ENCODE measurements around the gene PAQR5.
"Not testable (repeated sequence)": the region's sequence is repeated elsewhere in the genome, so short reads cannot be mapped to it uniquely, and the experiment has no call there.

The PAQR5 gene

DNA sequence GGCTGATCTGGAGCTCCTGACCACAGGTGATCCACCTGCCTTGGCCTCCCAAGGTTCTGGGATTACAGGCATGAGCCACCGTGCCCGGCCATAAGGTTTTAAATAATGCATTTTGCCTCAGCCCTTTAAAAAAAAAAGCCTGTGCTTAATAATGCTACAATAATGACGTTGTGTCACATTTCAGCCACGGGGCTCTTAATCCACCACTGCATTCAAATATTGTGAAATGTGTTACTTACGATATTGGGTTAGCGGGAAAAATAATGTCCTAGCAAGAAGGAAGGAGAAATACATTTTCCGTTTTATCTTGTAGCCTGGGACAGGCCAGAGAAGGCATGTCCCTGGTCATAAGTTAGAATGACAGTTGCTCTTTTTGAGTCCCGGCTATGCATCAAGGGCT, 17.6 kb downstream of the PAQR5 start:
- no peak for DNase-seq (ENCODE audit: low spot score)

DNA sequence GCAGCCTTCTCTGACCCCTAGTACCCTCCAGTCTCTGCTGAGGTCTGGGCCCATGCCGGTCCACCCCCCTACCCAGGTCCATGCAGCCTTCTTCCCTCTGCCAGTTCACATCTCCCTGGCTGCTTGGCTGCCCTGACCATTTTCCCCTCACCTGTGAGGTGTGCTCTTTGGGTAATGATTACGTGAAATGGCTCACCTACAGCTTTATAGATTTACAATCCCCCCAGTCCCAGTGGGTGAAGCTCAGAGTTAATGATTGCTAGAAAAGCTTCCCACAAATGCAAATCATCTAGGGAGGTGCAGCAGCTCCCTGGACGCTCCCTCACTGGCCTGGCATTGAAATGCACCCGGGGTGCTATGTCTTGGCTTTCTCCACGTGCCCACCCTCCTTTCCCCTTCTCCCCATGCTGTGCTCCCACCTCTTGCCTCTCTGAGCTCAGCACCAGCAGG, 18.7 kb downstream of the PAQR5 start:
- no peak for DNase-seq (ENCODE audit: low spot score)

DNA sequence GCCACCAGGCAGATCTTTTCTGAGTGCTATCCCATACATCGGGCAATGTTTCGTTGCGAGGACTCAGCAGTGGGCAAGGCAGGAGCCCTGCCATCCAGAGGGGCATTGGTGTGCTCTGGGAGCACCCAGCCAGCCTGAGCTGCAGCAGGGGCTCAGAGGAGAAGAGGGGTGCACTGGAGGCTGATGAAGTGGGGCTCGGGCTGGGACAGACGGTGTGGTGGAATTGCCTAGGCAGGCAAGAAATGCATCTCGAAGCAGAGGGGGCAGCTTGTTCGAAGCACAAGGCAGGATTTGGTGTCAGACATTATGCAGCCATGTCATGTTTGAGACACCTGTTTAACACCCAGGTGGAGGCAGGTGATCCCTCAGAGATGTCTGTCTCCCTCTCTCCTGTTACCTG, 19.3 kb downstream of the PAQR5 start:
- DNase-seq (ENCODE audit: low spot score), result no peak

DNA sequence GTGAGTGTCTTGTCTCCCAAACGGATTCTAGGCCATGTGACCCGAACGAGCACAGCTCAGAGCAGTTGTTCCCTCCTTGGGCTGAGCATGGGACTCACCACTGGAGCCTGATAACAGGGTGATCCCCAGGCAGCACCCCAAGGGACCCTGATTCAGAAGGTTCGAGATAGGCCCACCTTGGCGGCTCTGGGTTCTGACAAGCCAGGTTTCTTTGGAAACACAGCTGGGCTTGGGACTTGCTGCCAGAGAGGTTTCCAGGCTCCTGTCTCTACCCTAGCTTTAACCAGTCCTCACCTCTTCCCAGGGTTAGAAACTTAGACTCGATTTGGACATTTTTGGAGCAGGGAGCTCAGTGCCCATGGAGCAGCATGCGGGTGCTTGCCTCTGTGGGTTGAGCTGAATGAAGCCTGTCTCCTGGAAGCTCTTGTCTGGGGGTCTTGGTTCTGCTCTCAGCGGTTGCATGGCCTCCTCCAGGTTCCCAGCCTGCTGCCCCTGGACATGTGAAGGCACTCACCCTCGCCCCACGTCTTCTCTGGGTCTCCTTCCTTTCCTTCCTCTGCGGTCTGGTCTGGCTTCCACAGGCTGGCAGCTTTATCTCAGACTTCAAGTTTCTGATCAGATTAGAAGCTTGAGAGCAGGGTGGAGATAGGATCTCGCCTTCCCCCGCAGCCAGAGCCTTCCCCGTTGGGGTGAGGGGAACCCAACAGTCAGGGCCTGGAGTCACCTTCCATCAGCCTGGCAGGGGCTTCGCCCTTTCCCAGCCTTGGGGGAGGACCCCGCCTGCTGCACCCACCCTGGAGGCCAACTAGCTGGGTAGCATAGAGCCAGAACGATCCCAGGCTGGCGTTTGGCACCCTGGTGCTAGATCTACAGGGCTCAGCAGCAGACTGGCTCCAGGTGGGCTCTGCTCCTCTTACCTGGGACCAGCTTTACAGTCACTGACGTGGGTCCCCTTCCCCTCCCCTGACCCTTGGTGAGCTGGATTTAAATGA, 21.0 kb downstream of the PAQR5 start:
- no peak for DNase-seq (ENCODE audit: low spot score)

DNA sequence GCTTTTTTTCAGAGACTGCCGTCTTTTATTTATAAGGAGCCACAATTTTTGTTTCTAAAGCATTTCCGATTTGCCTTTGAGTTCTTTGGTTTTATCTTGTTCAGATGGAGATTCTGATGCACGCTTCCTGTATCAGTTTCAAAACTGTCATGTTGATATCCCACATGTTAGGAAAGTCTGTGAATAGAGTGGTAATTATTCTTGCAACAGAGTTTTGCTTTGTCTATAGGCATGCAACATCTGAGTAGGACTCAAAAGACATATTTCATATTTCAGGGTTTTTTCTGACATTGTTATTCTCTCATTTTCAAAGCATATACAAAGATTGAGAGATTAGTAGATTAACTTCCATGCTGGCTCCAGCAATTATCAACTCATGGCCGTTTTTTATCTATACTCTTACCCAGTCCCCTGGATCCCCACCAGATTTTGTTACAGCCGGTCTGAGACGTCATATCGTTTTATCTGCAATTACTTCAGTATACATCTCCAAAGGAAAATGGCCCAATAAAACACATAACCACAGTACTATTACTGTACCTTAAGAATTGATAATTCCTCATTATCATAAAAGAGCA, 22.4 kb downstream of the PAQR5 start:
- no peak for DNase-seq (ENCODE audit: low spot score)

DNA sequence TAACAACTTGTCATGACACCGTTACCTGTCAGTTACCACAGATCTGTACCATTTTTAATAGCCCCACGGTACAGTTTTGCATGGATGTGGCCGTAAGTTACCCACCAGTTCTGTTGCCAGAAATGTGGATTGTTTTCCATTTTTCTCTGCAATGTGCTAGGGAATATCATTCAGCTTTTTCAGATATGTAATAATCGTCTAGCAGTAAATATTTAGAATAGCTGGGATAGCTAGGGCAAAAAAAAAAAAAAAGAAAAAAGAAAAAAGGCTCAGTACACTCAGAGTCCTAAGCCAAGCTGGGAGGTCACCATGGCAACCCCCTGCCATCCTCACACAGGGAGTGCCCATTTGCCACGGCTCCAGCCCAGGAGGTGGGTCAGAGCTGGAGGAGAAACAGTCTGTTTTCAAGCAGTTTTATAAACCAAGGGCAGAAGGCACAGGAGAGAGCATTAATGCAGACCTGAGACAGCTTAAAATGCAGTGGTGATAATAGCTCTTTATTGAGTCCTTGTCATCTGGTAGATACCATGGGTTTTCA, 25.2 kb downstream of the PAQR5 start:
- DNase-seq (ENCODE audit: low spot score), result no peak

DNA sequence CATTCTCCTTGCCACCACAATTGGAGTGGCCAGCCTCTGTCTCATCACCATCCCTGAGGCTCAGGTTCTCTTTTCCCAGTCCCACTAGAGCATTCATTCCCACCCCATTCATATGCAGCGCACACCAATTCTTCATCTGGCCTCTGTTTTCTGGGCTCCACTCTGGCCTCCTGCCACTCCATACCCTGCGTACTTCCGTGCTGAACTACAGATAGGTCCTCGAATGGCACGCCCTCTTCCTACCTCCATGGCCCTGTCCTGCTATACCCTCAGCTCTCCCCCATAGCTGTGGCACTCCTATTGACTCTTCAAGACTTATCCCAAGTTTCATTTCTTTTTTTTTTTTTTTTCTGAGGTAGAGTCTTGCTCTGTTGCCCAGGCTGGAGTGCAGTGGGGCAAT, 25.9 kb downstream of the PAQR5 start:
- DNase-seq (ENCODE audit: low spot score), result no peak

DNA sequence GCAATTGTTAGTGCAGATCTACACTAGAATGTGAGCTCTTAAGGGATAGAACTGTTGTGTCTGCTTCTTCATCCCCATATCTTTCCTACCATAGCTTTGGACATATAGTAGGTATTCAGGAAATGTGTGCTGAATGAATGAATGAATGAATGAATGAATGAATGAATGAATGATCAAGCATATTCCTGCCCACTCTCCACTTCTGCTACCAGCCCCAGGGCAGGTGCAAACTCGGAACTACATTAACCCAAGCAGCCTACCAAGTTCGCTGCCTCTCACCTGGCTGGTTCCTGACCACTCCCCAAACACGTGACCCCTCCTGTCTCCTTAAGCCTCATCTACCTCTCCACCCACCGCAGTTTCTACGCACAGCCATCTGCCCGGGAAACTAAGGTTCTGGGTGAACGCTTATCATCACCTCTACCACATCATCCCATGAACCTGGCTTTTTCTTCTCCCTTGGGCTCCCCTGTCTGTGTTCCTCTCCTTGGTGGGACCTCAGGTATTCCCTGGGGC, 26.8 kb downstream of the PAQR5 start:
- DNase-seq (ENCODE audit: low spot score), result no peak

DNA sequence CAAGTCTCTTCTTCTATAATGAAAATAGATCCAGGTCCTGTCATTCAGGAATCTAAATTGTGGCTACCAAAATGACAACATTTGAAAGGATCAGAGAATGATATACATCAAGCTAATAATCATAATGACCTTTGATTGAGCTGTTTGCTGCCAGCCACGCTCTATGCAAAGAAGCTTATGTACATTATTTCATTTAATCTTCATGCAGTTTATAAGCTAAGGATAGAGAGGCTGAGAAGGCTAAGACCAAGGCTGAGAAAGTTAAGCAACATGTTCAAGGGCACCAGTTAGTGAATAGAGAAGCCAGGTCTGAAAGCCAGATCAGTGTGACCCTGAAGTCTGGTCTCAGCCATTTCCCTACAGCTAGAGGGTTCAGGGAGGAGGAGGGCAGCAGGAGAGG, 29.4 kb downstream of the PAQR5 start:
- DNase-seq (ENCODE audit: low spot score), result no peak

GRCh38 chr15:69328739-69329138, 30.0 kb downstream of the PAQR5 start:
- no peak for DNase-seq (ENCODE audit: low spot score)

DNA sequence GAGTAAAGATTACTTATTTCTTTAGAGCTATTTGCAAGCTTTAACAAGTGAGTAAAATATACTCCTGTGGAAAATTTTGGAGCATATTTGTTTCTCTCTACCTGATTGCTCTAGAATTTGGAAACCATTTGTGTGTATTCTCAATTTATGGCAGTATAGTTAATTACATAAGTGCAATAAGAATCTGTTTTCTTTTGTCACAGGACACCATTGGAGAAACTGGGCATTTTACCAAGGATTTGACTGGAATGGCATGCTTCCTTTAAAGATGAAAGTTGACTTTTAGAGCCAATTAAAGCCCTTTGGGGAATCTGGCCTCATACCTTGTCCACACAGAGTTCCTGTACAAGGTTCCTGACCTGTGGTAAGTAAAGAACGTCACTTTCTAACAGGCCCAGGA, 38.4 kb downstream of the PAQR5 start:
- no peak for DNase-seq (ENCODE audit: low spot score)

- no peak for DNase-seq (ENCODE audit: low spot score)
Observed at GRCh38 chr15:69338535-69339213, 40.0 kb downstream of the PAQR5 start.

DNA sequence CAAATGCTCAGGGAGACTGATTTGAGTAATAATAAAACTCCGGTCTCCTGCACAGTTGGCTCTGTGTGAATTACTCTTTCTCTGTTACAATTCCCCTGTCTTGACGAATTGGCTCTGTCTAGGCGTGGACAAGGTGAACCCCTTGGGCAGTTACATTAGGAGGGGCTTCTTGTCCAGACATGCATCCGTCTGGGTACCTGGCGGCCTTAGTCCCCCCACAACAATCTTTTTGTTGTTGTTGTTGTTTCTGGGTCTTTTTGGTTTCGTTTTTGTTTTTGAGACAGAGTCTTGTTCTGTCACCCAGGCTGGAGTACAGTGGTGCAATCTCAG, 40.5 kb downstream of the PAQR5 start:
- DNase-seq (ENCODE audit: low spot score), result not testable (repeated sequence)

DNA sequence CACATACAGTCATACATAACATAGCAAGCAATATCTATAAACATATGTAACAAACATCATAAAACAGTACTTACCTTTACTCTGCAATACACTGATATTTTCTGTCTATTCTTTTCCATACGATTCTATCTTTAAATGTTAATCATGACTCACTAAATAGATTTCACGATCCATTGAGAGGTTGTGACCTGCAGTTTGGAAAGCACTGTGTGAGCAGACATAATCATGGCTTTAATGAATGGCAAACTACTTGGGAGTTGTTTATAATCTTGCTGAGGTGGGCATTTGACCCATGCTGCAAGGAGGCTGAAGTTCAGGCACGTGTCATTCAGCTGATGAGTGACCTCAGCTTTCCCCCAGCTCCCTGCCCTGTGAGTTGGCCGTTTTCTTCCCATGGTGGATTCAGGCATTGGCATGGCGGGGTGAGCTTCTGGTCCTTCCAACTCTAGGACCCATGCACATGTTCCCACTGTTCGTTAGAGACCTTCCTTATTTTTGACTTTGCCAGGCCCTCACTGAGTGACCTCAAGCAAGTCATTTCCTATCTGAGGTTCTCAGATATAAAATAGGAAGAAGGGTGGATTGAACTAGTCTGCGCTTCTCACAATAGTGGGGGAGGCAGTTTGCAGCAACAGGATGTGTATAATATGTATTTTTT, 41.7 kb downstream of the PAQR5 start:
- DNase-seq (ENCODE audit: low spot score), result no peak

DNA sequence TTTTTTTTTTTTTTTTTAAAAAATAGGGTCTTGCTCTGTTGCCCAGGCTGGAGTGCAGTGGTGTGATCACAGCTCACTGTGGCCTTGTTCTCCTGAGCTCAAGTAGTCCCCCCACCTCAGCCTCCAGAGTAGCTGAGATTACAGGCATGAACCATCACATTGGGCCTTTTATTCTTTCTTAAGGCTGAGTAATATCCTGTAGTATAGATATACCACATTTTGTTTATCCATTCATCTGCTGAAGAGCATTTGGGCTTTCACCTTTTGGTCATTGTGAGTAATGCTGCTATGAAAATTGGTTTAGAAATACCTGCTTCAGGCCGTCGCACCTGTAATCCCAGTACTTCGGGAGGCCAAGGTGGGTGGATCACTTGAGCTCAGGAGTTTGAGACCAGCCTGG, 42.6 kb downstream of the PAQR5 start:
- DNase-seq (ENCODE audit: low spot score), result no peak

GRCh38 chr15:69342460-69343076, 43.9 kb downstream of the PAQR5 start:
- no peak for DNase-seq (ENCODE audit: low spot score)

DNA sequence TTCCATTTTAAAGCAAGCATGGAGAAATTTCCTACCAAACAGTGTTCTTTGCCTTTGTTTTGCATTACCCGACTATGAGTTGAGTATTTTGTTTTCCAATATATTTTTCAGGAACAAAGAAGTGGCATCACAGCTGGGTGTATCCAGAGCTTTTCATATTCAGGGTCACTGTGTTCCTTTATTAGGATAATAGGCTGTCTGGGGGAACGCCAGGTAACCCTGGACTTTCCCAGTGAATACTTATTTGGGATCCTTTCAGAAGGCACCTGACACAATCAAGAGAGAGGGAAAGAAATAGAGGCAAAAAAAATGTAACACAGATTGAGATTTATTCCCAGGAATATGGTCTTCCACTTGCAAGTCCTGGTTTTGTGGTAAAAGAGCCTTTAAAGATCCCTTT, 44.4 kb downstream of the PAQR5 start:
- no peak for DNase-seq (ENCODE audit: low spot score)

DNA sequence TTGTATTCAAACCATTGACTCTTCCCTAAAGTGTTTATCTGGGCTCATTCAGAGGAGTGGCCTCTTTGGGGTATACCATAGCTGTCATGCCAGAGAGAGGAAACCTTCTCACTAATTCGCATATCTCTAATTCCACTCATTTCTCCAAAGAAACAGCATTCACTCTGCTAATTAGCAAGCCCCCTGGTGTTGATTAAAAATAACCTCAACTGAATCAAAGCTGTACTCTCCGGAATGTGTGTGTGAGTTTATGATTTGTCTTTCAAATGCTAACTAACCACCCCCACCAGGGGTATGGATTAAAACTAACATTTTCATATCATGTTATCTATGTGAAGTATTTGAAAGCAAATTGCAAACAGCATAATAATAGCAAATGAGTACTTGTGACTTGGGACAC, 45.5 kb downstream of the PAQR5 start:
- DNase-seq (ENCODE audit: low spot score), result no peak

- DNase-seq (ENCODE audit: low spot score), result no peak
Observed at GRCh38 chr15:69346112-69346511, 47.4 kb downstream of the PAQR5 start.

- DNase-seq (ENCODE audit: low spot score), result no peak
Observed at GRCh38 chr15:69351333-69351732, 52.6 kb downstream of the PAQR5 start.

GRCh38 chr15:69351884-69352283, 53.2 kb downstream of the PAQR5 start:
- no peak for DNase-seq (ENCODE audit: low spot score)

Data from COLO829 (cell line).